HUDEP-2 (cell line): ENCODE measurements around the gene PHRF1.

Source experiments
- DNase-seq, 76 experiments: peaks; one replicate each; lab custom pipeline; 2025; ENCODE audit not compliant: unreplicated experiment in 76 of 76; lab: John Stamatoyannopoulos, UW

Gene PHRF1, protein sequence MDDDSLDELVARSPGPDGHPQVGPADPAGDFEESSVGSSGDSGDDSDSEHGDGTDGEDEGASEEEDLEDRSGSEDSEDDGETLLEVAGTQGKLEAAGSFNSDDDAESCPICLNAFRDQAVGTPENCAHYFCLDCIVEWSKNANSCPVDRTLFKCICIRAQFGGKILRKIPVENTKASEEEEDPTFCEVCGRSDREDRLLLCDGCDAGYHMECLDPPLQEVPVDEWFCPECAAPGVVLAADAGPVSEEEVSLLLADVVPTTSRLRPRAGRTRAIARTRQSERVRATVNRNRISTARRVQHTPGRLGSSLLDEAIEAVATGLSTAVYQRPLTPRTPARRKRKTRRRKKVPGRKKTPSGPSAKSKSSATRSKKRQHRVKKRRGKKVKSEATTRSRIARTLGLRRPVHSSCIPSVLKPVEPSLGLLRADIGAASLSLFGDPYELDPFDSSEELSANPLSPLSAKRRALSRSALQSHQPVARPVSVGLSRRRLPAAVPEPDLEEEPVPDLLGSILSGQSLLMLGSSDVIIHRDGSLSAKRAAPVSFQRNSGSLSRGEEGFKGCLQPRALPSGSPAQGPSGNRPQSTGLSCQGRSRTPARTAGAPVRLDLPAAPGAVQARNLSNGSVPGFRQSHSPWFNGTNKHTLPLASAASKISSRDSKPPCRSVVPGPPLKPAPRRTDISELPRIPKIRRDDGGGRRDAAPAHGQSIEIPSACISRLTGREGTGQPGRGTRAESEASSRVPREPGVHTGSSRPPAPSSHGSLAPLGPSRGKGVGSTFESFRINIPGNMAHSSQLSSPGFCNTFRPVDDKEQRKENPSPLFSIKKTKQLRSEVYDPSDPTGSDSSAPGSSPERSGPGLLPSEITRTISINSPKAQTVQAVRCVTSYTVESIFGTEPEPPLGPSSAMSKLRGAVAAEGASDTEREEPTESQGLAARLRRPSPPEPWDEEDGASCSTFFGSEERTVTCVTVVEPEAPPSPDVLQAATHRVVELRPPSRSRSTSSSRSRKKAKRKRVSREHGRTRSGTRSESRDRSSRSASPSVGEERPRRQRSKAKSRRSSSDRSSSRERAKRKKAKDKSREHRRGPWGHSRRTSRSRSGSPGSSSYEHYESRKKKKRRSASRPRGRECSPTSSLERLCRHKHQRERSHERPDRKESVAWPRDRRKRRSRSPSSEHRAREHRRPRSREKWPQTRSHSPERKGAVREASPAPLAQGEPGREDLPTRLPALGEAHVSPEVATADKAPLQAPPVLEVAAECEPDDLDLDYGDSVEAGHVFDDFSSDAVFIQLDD (N-terminal part only)

DNA sequence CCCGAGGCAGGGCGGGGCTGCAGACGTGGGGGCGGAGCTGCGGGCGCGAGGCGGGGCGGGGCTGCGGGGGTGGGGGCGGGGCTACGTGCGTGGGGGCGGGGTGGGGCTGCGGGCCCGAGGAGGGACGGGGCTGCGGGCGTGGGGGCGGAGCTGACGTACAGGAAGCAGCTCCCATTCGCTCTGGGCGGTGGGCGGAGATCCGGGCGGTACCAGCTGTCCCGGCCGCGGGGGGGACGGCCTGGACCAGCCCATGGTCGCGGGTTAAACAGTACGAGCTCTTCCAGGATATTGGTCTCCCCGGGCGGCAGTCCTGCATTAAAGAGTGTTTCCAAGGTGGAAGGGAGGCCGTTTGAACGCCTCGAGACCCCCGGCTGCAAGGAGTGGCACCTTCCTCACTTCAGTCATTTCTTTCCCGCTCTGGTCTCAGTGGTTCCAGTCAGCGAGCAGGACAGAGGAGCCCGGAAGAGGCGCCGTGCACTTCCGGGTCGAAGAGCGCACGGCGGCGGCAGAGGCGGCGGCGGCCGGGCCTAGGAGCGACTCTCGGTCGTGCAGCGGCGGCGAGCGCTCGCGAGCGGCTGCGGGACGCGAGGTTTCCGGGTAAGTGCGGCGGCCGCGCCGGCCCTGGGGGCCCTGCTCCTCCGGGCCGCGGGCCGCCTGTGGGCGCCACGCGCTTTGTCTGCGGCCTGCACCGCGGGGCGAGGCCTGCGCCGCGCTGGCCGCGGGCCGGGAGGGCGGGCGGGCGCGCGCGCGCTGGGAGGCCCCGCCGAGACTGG is at the start of gene PHRF1:
Gene PHRF1 (plus strand): TSS at position 475 of the 773 bp plus-strand sequence. CDS start 5,043 bp downstream, outside the sequence.
- peak; percentile 13 to 97 (median 89) for DNase-seq

GRCh38 chr11:528166-528814 is 48.0 kb upstream of the PHRF1 start:
- no peak for DNase-seq

GRCh38 chr11:528815-529727 is 47.2 kb upstream of the PHRF1 start:
- no peak for DNase-seq

DNA sequence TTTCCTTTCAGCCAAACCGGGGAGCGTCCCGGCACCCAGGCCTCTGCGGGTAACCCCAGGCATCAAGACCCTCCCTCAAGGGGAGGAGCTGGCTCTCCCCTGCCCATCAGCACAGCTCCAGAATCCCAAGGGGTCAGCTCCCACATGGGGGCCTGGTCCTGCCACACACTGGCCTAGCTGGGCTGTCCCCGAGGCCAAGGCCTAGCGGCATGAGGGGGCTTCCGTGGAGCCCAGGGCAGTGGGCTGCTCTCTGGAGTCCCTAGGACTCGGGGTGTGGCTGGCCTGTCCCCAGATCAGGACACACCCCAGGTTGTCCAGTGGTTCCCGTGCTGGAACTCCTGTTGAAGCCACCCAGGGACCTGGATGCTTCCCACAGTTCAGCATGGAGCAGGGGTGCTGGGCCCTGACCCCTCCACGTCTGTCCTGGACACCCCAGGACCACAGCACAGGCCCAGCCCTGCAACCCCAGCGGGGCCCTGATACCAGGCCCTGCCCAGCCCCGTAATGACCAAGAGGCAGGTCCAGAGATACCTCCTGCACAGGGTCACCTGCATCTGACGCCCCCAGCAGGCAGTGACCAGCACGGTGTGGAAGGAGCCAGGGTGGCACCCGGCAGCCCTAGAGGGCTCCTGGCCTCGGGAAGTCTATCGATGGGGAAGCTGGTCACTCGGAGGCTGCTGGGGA is 46.4 kb upstream of the PHRF1 start:
- no peak for DNase-seq

DNA sequence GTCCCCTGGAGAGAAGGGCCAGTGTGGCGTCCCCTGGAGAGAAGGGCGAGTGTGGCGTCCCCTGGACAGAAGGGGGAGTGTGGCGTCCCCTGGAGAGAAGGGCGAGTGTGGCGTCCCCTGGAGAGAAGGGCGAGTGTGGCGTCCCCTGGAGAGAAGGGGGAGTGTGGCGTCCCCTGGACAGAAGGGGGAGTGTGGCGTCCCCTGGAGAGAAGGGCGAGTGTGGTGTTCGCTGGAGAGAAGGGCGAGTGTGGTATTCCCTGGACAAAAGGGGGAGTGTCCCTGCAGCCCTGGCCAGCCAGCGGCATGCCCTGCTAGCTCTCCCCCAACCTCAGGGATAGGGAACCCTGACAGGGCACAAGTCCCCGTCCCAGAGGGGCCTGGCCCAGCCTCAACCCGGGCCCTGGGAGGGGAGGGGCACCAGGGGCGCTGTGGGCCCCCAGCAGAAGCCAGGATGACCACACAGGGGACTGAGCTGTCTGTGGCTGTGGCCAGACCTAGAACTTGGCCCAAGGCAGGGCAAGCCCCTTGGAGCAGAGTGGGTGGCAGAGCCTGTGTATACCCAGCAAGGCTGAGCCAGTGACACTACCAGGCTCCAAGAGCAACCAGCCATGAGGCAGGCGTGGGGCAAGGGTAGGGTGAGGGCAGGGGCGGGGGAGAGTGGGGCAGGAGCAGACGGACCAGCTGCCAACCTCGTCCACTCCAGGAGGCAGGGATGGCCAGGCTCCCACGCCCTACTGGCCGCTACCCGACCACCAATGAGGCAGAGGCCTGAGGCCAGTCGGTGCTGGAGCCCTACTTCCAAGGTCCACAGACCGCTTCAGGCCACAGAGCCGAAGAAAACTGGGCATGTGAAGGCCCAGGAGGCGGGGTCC is 45.1 kb upstream of the PHRF1 start:
- no peak for DNase-seq

GRCh38 chr11:531919-532526 is 44.2 kb upstream of the PHRF1 start:
- no peak for DNase-seq

DNA sequence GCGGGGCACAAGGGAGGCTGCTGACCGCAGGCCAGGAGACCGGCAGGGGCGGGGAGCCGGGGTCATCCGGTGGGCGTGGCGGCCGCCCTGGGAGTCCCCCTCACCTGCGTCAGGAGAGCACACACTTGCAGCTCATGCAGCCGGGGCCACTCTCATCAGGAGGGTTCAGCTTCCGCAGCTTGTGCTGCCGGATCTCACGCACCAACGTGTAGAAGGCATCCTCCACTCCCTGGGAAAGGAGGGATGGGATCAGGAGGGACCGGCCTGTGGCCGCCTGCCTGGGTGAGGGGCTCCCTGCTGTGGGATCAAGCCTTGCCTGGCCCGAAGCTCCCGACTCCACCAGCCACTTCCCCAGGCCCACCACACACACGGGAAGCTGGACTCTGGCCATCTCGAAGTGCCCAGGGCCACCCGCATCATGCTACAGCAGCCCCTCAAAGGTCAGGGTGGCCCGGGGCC is 43.7 kb upstream of the PHRF1 start:
- DNase-seq = no peak

DNA sequence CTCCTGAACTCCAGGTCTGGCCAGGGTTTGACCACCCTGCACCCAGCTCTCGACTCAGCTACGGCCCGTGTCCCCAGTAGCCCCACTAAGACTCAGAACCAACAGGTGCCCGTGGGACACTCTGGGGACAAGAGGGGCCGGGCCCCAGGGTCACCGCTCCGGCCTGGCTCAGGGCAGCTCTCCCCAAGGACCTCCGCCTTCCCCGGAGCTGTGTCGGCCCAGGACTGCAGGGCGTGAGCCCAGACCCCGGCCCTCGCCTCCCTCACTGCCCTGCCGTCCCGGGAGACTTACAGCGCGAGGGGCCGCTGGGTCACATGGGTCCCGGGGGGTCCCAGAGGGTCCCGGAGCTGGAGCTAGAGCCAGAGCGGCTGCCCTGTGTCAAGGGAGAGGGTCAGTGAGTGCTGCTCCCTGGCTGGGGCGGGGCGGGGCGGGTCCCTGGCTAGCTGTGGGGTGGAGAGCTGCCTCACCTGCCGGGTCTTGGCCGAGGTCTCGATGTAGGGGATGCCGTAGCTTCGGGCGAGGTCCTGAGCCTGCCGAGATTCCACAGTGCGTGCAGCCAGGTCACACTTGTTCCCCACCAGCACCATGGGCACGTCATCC is 43.2 kb upstream of the PHRF1 start:
- no peak for DNase-seq

- DNase-seq = no peak
Measured at GRCh38 chr11:533586-534395, 42.5 kb upstream of the PHRF1 start.

DNA sequence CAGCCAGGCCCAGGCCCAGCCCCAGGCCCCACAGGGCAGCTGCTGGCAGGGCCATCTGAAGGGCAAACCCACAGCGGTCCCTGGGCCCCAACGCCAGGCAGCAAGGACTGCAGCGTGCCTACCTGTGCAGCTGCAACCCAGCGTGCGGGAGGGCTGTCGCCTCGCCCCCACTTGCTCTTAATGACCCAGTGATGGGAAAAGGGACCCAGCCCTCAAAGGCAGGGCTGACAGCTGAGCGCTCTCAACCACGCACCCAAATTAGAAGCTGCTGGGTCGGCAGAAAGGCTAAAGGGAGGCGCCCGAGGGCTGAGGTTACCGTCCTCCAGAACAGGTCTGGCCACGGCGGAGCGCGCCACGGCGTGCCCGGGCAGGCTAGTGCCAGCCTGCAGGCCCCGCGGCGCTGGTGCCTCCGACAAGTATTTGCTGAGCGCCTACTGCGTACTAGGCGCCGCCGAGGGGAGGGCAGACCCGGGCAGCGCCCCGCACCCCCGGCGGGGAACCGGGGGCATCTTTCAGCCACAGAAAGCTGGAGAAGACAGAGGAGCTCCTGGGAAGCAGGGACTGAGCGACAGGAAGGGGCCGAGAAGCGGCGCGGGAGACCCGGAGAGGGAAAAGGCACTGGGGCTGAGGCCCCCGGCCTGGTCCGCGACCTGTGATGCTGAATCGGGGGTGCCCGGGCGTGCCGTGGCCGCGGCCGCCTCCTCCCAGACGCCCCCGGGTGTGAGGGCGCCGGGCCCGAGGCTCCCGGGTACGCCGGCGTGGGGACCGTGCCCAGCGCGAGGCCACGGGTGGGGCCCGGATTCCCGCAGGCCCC is 41.7 kb upstream of the PHRF1 start:
- DNase-seq = peak in 6 of 76 experiments; percentile 14 to 34 (median 22)

DNA sequence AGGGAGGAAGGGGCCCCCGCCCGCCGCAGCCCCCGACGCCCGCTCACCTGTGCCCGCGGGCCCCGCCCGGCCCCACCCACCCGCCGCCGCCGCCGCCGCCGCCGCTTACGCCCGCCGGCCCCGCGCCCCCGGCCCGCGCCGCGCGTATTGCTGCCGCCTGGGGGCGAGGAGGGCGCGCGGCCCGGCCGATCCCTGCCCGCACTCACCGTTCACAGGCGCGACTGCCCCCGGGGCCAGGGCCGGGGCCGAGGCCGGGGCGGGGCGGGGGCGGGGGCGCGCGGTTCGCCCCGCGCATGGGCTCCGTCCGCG is 41.1 kb upstream of the PHRF1 start:
- DNase-seq = no peak

DNA sequence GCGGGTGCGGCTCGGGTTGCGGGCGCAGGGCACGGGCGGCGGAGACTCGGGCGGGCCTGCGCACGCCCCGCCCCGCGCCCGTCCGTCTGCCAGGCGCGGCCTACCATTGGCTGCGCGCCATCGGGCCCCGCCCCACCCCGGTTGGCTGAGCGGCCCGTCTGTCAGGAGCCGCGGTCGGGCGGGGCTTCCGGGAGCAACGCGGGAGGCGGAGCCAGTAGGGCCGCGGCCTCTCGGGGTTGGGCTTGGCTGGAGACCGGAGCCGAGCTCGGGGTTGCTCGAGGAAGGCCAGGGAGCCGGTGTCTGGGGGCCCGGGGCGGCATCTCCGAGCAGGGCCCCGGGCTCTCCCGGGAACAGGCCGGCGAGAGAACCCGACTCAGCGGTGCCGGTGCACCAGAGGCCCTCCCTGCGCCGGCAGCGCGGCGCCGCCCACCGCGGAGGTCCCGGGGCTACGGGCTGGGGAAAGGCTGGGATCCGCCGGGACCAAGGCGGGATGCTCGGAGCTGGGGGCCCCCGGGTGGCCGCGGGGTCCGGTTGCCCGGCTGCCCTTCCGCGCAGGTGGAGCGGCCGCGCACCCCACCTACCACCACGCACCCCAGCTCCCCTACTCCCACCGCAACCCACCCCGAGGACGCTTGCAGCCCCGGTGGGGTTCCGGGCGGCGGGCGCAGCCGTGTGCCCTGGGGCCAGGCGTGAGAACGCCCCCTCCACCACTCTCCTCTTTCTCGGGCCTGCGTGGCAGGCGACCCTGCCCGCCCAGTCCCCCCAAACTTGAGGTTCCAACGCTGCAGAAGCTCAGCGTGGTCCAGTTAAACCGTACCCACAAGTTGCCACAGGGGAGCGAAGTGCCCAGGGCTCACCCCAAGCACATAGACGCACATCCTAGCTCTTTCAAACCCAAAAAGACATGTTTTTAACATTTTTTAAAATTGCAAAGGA is 40.5 kb upstream of the PHRF1 start, which contains the start of gene HRAS:
Gene HRAS (minus strand): TSS at position 58 of the 936 bp plus-strand sequence.
- peak in 73 of 76 experiments; percentile 30 to 96 (median 89) for DNase-seq

- peak in 74 of 76 experiments; percentile 33 to 95 (median 84) for DNase-seq
Measured at GRCh38 chr11:536841-537621, 39.2 kb upstream of the PHRF1 start, which contains the start of gene LRRC56. Gene LRRC56, plus strand, starts transcription at chr11:537527. Its CDS starts 3,158 bp downstream, at chr11:540685.
